AG04450 (cell line): ENCODE data around the gene ZBTB22. TPM values are rescaled to one million over a fixed set of nuclear protein-coding genes. Genes with fewer than 3 reads are reported as not detected.
A peak's percentile ranks its signal among the peaks of the same experiment; 100 is the strongest.

Experiments
- CTCF ChIA-PET: fragments of 300-600, 350-600 bp; formaldehyde crosslinking; extraction: SDS; loops from one replicate; lab custom pipeline; 2022; ENCODE audit warnings: antibody characterized with exemption, inconsistent platforms; lab: Charles Lee
- POLR2A ChIA-PET: fragments of 350-600 bp; formaldehyde crosslinking; extraction: SDS; loops from one replicate; lab custom pipeline; 2021; ENCODE audit warnings: antibody characterized with exemption, inconsistent platforms; lab: Yijun Ruan, JAX
- DNase-seq: peaks from one replicate; pipeline ENCODE4 v3.0.0-alpha.2; 2011; ENCODE audit warnings: low read depth, low spot score
- H3K27ac ChIP-seq: one replicate; pipeline ENCODE4 v1.5.1; 2012; ENCODE audit warnings: low read depth, low read length, control low read depth
- H3K27me3 ChIP-seq: one replicate; pipeline ENCODE4 v1.6.0; 2012; ENCODE audit warnings: low read length; ENCODE audit not compliant: control insufficient read depth, insufficient read depth
- H3K4me3 ChIP-seq: 2 replicates; pipeline ENCODE4 v1.5.1; 2011; ENCODE audit warnings: mild to moderate bottlenecking, low read depth, low read length, control low read depth
- H3K9me3 ChIP-seq: 2 replicates; pipeline ENCODE4 v1.5.1; 2012; ENCODE audit warnings: low read length; ENCODE audit not compliant: control insufficient read depth, insufficient read depth
- CTCF ChIP-seq: IDR thresholded peaks from 2 replicates; pipeline ENCODE4 v1.5.1; 2011; ENCODE audit warnings: low read depth, low read length, control low read depth, inconsistent platforms
- polyA plus RNA-seq: library from polyadenylated mRNA; depleted of rRNA; stranded (reverse); fragments of >200 nt; gene quantifications from 2 replicates; pipeline ENCODE4 v1.2.3, GENCODE V29; 2011

ZBTB22 gene
- polyA plus RNA-seq, 1 experiment = 8.4 TPM

DNA sequence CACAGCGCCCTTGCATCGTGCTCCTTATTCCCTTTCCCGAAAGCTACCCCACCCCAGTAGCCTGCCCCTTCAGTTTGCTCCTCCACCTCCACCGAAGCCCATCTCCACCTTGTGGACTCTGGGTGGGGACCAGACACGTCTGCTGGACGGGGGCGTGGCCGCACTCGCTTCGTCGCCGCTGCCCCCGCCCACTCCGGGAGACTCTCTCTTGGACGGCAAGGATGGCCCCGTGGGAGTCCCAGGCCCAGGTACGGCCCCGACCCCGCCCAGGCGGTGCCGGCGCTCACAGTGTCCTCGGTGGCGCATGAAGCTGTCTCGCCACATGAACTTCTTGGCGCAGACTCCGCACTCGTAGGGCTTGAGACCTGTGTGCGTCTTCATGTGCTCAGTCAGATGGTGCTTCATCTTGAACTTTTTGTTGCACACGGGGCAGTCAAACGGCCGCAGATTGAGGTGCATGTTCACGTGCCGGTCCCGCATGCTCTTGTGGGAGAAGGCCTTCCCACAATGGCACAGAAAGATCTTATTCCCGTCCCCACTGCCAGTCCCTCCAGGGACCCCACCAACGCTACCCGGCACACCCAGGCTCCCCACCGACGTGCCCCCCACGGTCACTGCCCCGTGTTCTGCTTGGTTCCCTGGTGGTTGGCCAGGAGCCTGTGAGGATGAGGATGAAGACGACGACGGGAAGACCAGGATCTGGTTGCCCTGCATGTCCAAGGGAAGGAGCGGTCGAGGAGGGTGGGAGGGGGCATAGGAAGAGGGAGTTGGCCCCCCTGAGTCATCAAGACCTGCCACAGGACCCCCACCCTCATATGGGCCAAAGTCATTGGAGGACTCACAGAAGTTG, 2.4 kb downstream of the ZBTB22 start:
- Histone ChIP-seq H3K9me3 (peaks cover 4% of the 10 kb centered on the region; the same call in 1 of the 2 replicates), H3K4me3 (peak overlapping the region; percentile 95), H3K27ac (peak overlapping the region; percentile 94), H3K27me3 (no peaks in the 10 kb centered on the region)
- CTCF ChIA-PET = no interaction called here
- TF ChIP-seq CTCF = no peak
- POLR2A ChIA-PET = no interaction called here
- DNase-seq = no peak

GRCh38 chr6:33314515-33314942, 3.0 kb downstream of the ZBTB22 start:
- ChIA-PET POLR2A (no interaction called here), CTCF (no interaction called here)
- Histone ChIP-seq H3K27ac (peak overlapping the region; percentile 94), H3K9me3 (peaks cover 4% of the 10 kb centered on the region; the same call in 1 of the 2 replicates), H3K27me3 (no peaks in the 10 kb centered on the region), H3K4me3 (peak overlapping the region; percentile 95)
- TF ChIP-seq CTCF = no peak
- no peak for DNase-seq

GRCh38 chr6:33313709-33314514, 3.6 kb downstream of the ZBTB22 start, which contains the start of gene TAPBP:
TAPBP (minus strand) TSS chr6:33314078; CDS start chr6:33314041, 37 bp downstream.
- POLR2A ChIA-PET = interaction anchor here (0.5 to 2.8 kb wide), 2 partner anchors 9 to 15 kb away, joined by 3 to 14 read pairs; partner anchors contain the start of gene RGL2
- TF ChIP-seq CTCF = no peak
- peak within 1 kb of the TSS; percentile 95 for H3K4me3 ChIP-seq
- CTCF ChIA-PET = interaction anchor here (3.0 kb wide), 1 partner anchor 15 kb away, joined by 14 read pairs; the partner anchor contains the start of gene RGL2
- no peaks in the 10 kb centered on the region for H3K27me3 ChIP-seq
- DNase-seq = no peak
- H3K9me3 ChIP-seq = peaks cover 4% of the 10 kb centered on the region; the same call in 1 of the 2 replicates
- H3K27ac ChIP-seq = peak within 1 kb of the TSS; percentile 94

- H3K9me3 ChIP-seq = peaks cover 4% of the 10 kb centered on the region; the same call in 1 of the 2 replicates
- H3K27ac ChIP-seq = peak overlapping the region; percentile 94
- ChIA-PET CTCF (interaction anchor here (3.0 kb wide), 1 partner anchor 14 kb away, joined by 14 read pairs; the partner anchor contains the start of gene RGL2), POLR2A (interaction anchor here (0.5 to 2.8 kb wide), 4 partner anchors 10 to 41 kb away, joined by 3 to 14 read pairs (median 8); partner anchors contain the start of genes RGL2, RPS18 and VPS52)
- TF ChIP-seq CTCF = no peak
- no peak for DNase-seq
- no peaks in the 10 kb centered on the region for H3K27me3 ChIP-seq
- H3K4me3 ChIP-seq = peak overlapping the region; percentile 95
These were observed 4.3 kb downstream of the ZBTB22 start for GRCh38 chr6:33313105-33313708.
